HG02870 (cell line): ENCODE results near the gene TGFBR1.
"Not testable (repeated sequence)": the region's sequence is repeated elsewhere in the genome, so short reads cannot be mapped to it uniquely, and the experiment has no call there.

Source experiments
- ATAC-seq: cut with Tn5 transposase; IDR thresholded peaks from one replicate; pipeline ENCODE4 v1.9.1; 2021; ENCODE audit warnings: mild to moderate bottlenecking, moderate library complexity; ENCODE audit not compliant: unreplicated experiment

TGFBR1 gene

DNA sequence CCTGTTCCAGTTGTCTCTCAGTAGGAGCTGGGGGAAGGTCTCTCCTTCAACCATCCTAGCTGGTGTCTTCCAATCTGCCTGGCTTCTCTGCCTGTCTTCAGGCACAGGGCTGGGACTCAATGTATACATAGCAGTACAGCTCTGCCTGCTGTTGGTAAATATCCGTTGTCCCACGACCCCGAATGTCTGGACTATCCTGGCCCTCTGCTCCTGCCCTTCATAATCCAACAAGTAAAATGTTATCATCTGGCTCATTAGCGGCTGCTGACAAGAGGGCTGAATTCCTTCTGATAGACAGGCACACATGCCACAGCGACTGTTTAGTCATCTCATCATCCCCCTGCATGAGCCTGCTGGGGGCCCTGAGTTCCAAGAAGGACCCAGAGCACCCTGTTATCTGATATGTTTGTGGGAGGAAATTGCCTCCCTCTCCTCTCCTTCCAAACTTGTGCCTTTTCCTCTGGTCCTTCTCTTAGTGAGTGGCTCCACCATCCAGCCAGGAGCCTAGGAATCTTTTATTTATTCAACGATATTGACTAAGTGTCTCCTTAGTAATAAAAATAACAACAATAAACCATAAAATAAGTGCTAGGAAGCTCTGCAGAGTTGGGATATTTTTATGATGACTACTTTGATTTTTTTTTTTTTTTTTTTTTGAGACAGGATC lies 29.5 kb upstream of the TGFBR1 start:
- ATAC-seq, result no peak

DNA sequence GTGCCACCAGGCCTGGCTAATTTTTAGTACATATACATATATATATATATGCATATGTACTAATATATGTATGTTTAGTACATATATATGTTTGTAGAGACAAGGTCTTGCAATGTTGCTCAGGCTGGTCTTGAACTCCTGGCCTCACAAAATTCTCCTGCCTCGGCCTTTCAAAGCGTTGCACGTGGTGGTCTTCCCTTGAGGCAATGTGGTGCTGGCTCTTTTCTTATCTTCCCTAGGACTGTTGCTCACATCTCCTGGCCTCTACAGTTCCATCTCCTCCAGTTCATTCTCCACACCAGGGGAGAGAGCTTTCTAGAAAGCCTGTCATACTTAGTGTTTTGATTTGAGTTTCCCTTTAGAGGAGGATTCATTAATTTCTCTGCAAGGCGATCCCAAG lies 28.9 kb upstream of the TGFBR1 start:
- no peak for ATAC-seq

DNA sequence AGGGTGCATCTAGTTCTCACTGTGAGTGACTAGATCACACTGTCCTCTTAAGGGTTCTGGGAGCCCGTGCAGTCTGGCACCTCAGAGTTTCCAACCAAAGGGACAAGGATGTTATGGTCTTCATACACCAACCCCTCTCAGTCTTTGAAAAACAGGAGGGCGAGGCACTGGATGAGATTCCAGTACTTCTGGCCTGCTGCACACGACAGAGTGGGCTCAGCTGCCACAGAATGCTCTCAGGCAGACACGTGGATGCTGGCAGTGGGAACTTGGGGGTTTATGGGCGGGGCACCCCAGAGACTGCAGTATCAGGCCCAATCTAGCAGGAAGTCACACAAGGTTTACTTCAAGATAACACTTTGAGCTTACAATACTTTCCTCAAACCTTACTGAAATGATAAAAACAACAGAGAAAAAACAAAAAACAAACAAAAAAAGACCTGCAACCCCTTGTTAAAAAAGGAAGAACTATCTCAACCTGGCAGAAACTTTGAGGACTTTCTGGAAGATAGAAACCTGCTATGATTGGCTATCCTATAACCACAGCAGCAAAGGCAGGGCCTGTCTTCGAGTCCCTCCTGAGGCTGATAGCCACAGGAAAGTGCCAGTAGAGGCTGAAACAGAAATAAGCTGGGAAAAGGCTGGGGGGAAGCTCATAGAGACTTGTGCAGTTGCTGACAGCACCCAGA lies 28.3 kb upstream of the TGFBR1 start:
- no peak for ATAC-seq

DNA sequence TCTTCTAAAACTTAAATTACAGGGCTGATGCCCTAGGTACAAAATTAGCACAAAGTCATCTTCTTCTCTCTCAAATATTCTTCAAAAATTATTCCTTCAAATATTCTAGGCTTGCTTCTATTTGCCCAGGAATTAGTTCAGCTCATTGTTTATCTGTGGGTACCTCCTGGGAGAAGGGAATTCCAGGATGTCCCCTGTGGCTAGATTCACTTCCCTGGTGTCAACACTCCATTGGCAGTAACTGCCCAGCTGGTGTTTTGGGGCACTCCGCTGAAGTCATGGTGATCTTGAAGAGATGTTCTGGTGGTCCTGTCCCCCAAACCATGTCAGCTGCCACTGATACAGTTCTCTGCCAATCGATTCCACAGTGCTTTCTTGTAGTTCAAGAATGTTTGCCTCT lies 26.2 kb upstream of the TGFBR1 start:
- ATAC-seq, result no peak

DNA sequence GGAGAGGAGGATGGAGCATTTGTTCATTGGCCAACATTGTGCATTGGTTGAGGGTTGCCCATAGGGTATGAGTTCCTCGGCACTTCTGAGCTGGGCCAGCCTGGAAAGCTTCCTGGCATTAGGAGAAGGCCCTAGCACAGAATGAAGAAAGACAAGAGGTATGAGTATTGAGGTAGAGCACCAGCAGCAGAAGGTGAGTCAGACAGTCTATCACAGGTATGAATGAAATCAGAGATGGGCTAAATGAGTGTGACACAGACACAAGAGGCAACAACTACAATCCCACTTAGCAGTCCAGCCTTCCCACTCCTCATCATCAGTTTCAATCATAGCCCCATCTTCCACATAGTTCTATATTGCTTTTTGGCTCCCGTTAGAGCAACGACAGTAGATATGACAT lies 25.4 kb upstream of the TGFBR1 start:
- ATAC-seq, result no peak

DNA sequence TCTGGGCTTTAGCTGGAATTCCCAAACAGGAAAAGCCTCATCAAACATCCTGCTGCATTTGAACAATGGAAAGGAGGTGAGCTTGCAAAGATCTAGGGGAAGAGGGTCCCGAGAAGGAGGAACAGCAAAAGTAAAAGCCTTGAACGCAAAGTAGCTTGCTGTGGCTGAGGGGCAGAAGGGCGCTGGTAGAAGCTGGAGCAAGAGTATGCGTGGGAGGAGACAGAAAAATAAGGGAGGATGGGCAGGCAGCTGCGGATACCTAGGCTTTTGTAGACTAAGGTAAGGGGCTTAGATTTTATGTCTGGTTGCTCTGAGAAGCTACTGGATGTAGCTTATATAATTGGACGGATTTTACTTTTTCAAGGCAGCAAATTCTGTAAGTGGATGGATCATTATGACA lies 21.9 kb upstream of the TGFBR1 start:
- no peak for ATAC-seq

DNA sequence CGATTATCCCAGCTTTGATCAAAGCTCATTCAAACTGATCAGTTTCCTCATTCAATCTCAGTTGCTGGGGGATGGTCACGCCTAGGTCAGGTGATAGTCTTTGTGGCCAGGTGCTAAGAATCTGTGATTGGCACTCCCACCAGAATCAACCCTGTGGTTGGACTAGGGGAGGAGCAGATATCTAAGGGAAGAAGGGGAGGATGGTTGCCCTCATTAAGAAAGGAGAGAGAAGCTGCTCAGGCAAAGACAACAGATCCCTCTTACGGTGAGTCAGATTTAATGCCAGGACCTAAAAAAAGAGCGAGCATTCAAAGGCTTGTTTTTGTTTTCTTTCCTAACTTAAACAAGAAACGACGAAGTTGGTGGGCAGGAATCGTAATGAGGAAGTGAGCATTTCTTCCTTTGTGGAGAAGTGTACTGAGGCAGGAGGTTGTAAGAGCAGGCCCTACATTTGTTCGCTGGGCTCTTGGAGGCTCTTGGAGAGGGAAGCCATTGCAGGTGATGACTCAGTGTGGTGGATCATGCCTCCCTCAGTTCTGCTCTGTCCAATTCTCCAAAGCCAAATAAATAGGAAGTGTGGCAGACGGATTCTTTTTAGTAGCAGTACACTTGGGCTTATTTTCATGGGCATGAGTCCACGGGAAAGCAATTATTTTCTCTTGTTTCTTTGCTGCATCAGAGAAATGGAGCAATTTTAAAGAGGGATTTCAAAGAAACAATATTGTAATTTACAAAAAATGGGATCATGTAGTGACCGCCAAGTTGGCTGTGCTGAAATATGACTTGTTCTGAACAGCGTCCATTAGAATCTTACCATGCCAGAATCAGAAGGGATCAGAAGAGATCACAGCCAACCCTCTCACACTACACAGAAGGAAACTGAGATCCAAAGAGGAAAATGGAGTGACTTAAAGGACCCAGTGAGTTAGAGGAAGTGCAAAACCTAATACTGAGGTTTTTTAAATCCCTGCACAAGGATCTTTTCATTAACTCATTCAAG lies 18.7 kb upstream of the TGFBR1 start:
- no peak for ATAC-seq

DNA sequence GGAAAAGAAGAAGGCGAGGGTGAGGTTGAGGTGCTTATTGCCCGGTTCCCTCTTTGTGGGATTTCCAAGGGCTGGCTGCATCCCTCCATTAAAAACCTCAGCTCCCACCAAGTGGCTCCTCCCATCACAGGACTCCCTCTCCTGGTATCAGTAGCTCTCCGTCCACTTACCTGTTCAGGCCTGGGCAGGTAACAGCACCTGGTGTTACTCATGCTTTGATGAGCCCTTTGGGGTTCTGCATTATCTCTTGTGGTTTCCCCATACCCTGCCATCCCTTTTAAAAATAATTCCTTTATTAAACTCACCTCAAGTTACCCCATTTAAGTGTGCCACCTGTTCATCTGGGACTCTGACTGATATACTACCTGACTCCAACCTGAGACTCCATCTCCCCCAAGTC lies 17.5 kb upstream of the TGFBR1 start:
- no peak for ATAC-seq

DNA sequence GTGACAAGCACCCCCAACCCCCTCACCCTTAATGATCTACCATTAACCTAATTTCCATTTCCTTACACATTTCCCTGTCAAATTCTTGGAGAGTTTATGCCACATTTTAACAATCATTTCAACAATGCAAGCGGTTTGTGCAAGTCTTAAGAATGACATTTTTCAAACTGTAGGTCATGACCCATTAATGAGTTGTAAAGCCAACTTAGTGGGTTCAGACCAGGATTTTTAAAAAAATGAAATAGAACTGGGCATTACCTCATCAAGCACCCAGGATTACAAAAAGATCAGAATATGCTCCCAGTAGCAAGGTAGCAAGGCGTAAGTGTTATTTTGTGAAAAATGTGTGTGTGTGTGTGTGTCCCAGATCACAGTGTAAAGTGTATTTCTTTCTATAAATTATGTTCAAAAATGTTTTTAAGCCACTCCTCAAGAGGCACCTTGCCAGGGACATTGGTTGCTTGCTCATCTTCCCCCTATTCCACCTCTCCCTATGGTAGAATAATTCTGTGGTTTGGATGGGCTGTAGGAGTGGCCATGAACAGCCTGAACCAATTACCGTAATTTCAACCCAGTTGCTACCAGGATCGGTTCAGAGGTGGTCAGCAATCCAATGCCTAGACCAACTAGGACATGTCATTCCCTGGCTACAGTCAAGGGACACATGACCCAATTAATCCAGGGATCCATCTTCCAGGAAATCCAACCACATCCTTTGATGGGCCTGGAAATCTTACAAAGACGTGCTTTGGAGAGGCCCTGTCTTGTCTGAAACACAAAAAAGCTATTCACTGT lies 14.4 kb upstream of the TGFBR1 start:
- no peak for ATAC-seq

DNA sequence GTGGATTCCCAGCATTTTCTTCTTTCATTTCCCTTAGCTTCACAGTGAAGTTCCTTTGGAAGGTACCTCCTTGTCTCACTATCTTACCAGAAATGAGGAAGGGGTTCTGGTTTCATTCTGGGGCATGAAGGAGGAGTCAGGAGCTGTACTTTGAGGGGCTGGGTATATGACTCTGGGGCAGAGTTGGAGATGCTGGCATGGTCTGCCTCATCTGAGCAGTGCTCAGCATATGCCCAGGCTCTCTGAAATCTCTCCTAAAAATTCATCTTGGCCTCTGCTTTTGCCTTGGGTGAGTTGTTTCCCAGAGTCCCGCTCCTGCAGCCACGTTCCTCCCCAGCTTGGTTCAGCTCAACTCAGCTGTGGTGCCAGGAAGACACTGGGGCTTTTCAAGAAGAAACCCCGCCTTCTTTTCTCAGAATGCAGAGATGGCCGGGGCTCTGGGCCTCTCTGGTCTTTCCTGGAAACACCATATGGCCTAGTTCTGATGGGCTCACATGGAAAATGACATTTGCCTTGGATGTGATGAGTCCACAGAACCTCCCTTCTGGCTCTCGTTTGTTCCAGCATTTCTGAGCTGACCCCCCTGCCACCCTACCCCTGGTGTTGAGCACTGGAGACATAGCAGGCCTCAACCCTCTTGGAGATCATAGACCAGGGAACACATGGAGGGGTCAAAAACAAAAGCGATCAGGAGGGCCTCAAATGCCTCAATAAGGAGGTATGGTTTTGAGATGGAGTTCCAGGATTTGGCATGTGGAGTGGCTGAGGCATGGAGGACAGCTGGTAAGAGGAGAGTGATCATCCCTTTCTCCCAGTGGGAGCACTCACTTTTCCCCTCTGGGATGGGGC lies 12.0 kb upstream of the TGFBR1 start:
- no peak for ATAC-seq

DNA sequence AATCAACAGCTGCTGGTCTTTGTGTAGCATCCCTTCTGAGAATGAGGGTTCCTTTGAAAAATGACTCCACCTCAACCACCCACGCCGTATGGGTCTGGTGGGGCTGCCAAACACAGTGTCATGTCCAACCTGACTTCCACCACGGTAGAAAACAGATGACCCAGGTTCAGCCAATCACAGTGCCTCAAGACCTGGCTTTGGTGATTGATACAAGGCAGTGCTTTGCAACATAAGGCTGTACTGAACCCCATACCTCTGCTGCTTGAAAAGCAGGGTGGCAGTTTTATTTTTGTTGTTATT lies 11.5 kb upstream of the TGFBR1 start:
- no peak for ATAC-seq

DNA sequence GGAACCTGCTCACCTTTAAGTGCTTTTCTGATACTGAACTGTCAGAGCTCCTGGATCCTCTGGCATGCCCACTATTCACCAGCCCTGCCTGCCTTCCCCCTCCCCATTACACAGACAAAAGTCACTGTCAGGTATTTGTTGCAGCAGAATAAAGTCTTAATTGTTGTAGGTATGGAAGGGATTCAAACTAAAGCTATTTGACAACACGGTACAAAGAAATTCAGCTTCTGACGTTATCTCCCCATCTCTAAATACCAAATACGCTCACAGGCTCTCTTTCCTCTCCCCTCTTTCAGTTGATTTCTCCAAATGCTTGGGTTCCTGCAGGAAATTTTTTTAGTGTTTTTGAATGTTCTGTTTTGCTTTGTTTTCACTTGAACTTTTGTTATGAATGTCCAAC lies 9.3 kb upstream of the TGFBR1 start:
- no peak for ATAC-seq

DNA sequence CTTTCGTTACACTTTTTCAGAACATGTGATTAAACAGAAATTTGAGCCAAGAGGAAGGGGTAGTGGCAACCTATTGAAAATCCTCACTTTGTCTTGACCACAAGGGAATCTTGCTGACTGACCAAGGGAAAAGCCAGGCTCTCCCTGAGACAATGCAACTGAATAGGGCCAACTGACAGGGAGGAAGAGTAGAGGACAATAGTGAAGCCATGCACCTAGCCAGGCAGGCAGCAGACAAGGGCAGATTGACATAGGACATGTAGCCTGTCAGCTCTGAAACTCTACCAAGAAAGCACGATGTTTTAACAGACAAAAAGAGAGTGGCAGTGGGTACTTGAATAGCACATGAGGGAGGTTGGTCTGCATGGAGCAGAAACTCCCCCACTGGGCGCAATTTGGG lies 8.5 kb upstream of the TGFBR1 start:
- ATAC-seq, result no peak

DNA sequence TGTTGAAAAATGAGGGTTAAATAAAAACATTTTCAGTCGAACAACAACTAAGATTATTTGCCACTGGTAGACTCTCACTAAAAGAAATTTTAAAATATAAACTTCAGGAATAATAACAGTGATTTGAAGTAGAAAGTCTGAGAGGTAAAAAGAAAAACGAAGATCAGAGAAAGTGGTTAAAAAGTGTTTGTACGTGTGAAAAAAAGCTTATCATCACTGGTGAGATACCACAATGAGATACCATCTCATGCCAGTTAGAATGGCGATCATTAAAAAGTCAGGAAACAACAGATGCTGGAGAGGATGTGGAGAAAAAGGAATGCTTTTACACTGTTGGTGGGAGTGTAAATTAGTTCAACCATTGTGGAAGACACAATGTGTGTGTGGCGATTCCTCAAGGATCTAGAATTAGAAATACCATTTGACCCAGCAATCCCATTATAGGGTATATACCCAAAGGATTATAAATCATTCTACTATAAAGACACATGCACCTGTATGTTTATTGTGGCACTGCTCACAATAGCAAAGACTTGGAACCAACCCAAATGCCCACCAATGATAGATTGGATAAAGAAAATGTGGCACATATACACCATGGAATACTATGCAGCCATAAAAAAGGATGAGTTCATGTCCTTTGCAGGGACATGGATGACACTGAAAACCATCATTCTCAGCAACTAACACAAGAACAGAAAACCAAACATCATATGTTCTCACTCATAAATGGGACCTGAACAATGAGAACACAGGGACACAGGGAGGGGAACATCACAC lies 4.9 kb upstream of the TGFBR1 start:
- ATAC-seq, result not testable (repeated sequence)

DNA sequence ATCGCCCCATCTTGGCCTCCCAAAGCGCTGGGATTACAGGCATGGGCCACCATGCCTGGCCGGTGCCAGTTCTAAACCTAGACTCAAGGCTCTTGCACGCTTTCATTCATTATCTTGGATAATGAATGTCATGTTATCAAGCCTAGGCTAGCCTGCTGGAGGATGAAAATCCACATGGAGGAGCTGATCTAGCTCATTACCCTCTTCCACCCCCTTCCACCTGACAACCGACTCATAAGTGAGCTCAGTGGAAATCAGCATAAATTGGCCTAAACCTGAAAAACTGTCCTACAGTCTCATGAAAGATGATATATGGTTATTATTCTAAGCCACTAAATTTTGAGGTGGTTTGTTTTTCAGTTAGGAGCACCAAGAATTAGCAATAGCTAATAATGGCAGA lies 3.6 kb upstream of the TGFBR1 start:
- ATAC-seq, result no peak

DNA sequence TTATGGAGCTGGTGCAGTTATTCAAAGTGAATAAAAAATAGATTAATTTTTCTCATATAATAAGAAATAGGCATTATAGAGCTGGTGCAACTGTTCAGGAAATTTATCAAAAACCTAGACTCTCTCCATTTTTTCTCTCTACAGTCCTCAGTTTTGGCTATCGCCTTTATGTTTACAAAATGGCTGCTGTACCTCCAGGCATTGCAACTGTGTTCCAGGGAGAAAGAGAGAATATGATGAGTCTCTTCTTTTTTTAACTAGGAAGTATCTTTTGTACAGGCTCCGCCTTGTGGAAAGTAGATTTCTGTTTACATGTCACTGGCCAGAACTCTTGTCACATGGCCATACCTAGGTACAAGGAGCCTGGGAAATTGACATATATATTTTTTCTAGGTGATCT lies 3.1 kb upstream of the TGFBR1 start:
- no peak for ATAC-seq

DNA sequence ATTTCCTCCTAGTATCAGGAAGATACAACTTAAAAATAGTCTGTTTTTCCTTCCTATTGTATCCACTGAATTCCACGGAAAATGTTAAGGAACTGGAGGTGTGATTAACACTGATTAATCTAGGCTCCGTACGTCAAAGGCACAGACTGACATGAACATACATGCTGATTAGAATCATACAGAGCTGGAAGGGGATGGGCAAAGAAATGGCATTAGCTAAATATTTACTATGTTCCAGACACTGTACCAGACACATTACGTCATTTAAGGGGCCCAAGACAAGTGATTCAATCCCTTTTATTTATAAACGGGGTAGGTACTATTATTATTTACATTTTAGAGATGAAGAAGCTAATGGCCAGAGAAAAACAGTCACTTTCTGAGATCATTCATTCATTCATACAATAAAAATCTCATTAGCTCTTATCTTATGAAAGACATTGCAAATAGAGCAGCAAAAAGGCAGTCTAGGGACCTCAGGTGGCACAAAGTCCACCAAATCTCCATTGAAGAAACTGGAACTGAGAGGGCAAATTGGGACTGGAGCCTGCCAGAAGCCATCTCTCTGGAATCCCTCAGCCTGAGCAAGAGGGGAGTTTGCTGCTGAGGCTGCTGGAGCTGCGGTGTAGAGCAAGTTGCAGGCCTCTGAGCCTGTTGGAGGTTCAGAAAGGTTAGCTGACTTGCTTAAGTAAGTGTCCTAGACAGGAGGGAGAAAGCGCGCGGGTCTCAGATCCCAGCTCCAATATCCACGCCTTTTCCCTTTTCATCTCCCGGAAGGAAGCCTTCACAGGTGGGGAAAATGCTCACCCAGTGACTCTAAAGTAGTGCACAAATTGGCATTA lies 1.6 kb upstream of the TGFBR1 start:
- ATAC-seq, result no peak

DNA sequence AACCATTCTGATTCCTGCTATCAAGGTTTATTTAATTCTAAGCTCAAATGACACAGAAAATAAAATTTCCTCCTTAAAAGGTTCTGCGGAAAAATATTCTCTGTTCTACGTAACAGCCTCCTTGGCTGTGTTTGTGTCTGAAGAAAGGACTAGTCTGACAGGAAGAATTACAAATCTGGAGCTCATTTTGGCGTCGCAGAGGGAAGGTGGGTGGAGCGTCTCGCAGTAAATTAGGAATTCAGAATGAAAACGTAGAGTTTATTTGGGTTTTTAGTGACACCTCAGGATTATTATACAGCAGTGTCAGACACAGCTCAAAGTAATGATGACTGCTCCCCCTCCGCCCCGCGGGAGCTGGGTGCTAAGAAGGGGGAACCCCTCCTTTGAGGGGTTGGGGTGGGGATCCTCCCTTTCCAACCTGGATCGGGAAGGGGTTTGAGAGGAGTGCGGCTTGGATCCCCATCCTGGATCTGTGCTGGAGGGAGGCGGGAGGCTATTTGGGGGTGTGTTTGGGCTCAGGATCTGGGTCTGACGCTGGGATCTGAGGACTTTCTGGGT lies 933 bp upstream of the TGFBR1 start:
- ATAC-seq, result no peak
